IMR-90 (cell line): ENCODE measurements around the gene C17orf100.

Experiments
- CTCF ChIP-seq: conservative IDR thresholded peaks from 2 replicates; pipeline ENCODE4 v1.5.1; 2012; ENCODE audit warnings: mild to moderate bottlenecking, low read depth, low read length, improper control_type of control experiment
- MAFK ChIP-seq: IDR thresholded peaks from 2 replicates; pipeline ENCODE4 v1.6.1; 2012; ENCODE audit warnings: low read depth, low read length, improper control_type of control experiment
- POLR2A ChIP-seq: IDR thresholded peaks from 2 replicates; pipeline ENCODE4 v1.6.1; 2012; ENCODE audit warnings: mild to moderate bottlenecking, low read depth, low read length
- RAD21 ChIP-seq: IDR thresholded peaks from 2 replicates; pipeline ENCODE4 v1.6.1; 2012; ENCODE audit warnings: low read length, improper control_type of control experiment

- no peak for TF ChIP-seq MAFK
- TF ChIP-seq POLR2A = peak; percentile 97
- no peak for TF ChIP-seq CTCF
- TF ChIP-seq RAD21 = no peak; the same call in 1 of the 2 replicates
These were observed 10.9 kb upstream of the C17orf100 start, which contains the start of the genes KIAA0753 and TXNDC17 for GRCh38 chr17:6640536-6641246.
